ENCODE measurements around the gene CAB39.

GRCh38 chr2:230712443-230713330 is at the start of gene CAB39:
- TF ChIP-seq CTCF (IDR thresholded peaks at IDR 0.05): peak; percentile 70 to 93 (median 87)
- peak in 3 of 4 donors; percentile 84 to 96 (median 86) for TF ChIP-seq POLR2A (IDR thresholded peaks at IDR 0.05)
